Osteocyte (in vitro differentiated cells): ENCODE results near the gene RARA. TPM values are rescaled to one million over a fixed set of nuclear protein-coding genes. Genes with fewer than 3 reads are reported as not detected.

ENCODE experiments used
- DNase-seq: peaks from one replicate; pipeline ENCODE4 v3.0.0; 2021; ENCODE audit warnings: mixed read lengths; ENCODE audit not compliant: unreplicated experiment; ENCODE audit errors: extremely low spot score
- H3K27ac Mint-ChIP-seq: one replicate; pipeline ENCODE4 v1.8.0; 2021; ENCODE audit warnings: mild to moderate bottlenecking, mixed read lengths; ENCODE audit not compliant: unreplicated experiment
- H3K27me3 Mint-ChIP-seq: one replicate; pipeline ENCODE4 v1.8.0; 2021; ENCODE audit warnings: mixed read lengths; ENCODE audit not compliant: unreplicated experiment
- H3K36me3 Mint-ChIP-seq: one replicate; pipeline ENCODE4 v1.8.0; 2021; ENCODE audit warnings: mixed read lengths; ENCODE audit not compliant: unreplicated experiment
- H3K4me1 Mint-ChIP-seq: one replicate; pipeline ENCODE4 v1.8.0; 2021; ENCODE audit warnings: mixed read lengths; ENCODE audit not compliant: unreplicated experiment
- H3K4me3 Mint-ChIP-seq: one replicate; pipeline ENCODE4 v1.8.0; 2021; ENCODE audit warnings: mild to moderate bottlenecking, moderate library complexity, mixed read lengths; ENCODE audit not compliant: unreplicated experiment
- H3K9me3 Mint-ChIP-seq: one replicate; pipeline ENCODE4 v1.8.0; 2021; ENCODE audit warnings: mixed read lengths; ENCODE audit not compliant: unreplicated experiment
- total RNA-seq: library from RNA; stranded (reverse); gene quantifications from 2 replicates; pipeline ENCODE4 v1.2.1, GENCODE V29; 2021
- TF ChIP-seq, protein P1 (sequence below): fragments of 200-600 bp; sonication (generic); IDR thresholded peaks from 2 replicates; pipeline ENCODE4 v1.5.0; 2021; ENCODE audit warnings: antibody characterized with exemption, mild to moderate bottlenecking, moderate library complexity

Gene RARA
- total RNA-seq, 1 donor from 2014 or later, result 62.6 TPM

DNA sequence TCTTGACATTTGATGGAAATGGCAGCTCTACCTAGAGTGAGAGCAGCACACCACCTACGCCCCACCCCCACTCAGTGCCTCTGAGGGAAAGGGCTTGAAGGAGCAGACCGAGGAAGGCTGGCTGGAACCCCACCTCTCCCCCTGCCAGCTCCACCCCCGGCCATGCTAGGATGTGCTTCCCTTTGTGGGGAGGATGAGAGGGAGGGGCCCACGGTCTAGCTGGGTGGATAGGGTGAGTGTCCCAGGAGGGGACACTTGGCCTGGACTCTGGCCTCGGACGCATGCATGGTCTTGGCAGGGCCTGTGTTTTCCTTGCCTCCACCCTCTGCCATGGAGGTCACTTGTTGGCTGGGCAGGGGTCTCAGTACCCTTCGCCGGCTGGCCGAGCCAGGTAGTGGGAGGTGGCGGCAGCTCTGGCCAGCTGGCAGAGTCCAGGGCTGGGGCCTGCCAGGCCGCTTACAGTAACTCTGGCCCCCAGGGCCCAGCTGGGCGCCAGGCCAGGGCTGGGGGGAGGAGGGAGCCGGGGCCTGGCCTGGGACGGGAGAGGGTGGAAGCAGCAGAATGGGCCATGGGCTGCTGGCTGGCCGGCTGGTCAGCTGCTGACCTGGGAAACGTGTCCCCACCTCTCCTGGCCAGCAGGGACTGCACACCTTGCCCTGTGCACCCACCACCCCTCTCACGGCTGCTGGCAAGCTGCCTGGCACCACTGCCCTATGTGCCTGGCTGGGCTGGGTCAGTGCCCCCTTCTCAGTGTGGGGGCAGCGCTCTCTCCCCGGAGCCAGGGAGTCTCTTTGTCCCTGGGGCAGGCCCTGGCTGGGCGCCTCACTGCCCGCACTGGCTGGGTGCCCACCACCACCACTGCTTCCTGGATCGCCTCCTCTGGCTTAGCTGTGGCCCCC is 23.0 kb downstream of the RARA start:
- Mint-ChIP-seq H3K36me3 (peaks cover 15% of the 10 kb centered on the region), H3K9me3 (no peaks in the 10 kb centered on the region), H3K27me3 (no peaks in the 10 kb centered on the region), H3K4me1 (peaks cover 68% of the 10 kb centered on the region), H3K27ac (peak overlapping the region; percentile 81), H3K4me3 (peak overlapping the region; percentile 56)
- peak; percentile 94 for DNase-seq
- TF ChIP-seq, protein P1, sequence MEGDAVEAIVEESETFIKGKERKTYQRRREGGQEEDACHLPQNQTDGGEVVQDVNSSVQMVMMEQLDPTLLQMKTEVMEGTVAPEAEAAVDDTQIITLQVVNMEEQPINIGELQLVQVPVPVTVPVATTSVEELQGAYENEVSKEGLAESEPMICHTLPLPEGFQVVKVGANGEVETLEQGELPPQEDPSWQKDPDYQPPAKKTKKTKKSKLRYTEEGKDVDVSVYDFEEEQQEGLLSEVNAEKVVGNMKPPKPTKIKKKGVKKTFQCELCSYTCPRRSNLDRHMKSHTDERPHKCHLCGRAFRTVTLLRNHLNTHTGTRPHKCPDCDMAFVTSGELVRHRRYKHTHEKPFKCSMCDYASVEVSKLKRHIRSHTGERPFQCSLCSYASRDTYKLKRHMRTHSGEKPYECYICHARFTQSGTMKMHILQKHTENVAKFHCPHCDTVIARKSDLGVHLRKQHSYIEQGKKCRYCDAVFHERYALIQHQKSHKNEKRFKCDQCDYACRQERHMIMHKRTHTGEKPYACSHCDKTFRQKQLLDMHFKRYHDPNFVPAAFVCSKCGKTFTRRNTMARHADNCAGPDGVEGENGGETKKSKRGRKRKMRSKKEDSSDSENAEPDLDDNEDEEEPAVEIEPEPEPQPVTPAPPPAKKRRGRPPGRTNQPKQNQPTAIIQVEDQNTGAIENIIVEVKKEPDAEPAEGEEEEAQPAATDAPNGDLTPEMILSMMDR, result no peak

DNA sequence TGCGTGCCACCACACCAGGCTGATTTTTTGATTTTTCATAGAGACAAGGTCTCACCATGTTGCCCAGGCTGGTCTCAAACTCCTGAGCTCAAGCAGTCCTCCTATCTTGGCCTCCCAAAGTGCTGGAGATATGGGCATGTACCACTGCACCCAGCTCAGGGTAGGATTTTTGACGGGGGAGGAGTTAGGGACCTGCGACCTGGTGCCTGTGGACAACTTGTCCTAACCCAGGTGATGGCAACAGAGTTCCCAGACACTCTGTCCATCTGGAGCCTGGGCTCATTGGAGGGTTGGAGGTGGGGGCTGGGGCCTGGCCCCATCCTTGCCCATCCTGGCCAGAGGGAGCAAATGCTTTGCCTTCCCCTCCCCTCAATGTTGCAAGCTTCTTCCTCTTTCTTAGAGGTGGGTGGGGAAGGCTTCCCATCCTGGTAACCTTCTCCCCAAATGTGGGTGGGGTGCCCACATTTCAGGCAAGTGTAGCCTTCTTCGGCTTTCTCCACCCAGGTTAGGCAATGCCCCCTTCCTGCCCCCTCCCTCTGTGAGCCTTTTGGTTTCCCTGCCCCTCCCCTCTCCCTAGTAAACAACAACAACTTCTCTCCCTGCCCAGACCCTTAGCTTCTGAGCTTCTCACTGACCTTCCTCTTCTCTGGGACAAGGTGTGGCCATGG is 24.9 kb downstream of the RARA start:
- H3K27me3 Mint-ChIP-seq, result no peaks in the 10 kb centered on the region
- peak overlapping the region; percentile 80 for H3K27ac Mint-ChIP-seq
- H3K36me3 Mint-ChIP-seq, result peaks cover 13% of the 10 kb centered on the region
- H3K9me3 Mint-ChIP-seq, result no peaks in the 10 kb centered on the region
- TF ChIP-seq, protein P1, result no peak
- DNase-seq, result no peak
- no peak overlapping the region for H3K4me3 Mint-ChIP-seq
- H3K4me1 Mint-ChIP-seq, result peaks cover 53% of the 10 kb centered on the region

DNA sequence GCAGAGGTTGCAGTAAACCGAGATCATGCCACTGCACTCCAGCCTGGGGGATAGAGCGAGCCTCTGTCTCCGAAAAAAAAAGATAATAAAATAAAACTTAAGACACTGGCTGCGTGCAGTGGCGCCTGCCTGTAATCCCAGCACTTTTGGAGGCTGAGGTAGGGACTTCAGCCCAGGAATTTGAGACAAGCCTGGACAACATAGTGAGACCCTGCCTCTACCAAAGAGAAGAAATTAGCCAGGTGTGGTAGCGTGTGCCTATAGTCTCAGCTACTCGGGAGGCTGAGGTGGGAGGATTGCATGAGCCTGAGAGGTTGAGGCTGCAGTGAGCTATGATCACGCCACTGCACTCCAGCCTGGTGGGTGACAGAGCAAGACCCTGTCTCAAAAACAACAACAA is 26.6 kb downstream of the RARA start:
- H3K27ac Mint-ChIP-seq, result peak overlapping the region; percentile 80
- no peaks in the 10 kb centered on the region for H3K9me3 Mint-ChIP-seq
- no peaks in the 10 kb centered on the region for H3K27me3 Mint-ChIP-seq
- H3K4me1 Mint-ChIP-seq, result peaks cover 54% of the 10 kb centered on the region
- DNase-seq, result no peak
- peaks cover 23% of the 10 kb centered on the region for H3K36me3 Mint-ChIP-seq
- TF ChIP-seq, protein P1, result no peak
- no peak overlapping the region for H3K4me3 Mint-ChIP-seq

DNA sequence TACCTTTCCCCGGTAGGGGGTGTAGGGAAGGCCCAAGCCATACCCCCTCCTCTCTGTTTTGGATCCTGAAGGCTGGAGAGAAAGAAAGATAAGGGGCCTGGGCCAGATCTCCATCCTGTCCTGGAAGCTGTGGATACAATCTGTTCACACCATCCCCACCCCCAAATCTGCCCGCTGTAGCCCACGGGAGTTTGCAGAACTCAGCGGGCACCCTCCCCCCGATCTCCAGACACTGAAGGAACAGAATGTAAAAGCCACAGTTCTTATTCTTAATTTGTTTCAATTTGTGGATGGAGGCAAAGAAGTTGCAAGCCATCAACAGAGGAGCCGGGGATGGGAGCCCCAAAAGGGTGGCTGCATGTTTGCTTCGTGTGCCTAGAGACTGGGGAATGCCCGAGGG is 28.4 kb downstream of the RARA start:
- H3K36me3 Mint-ChIP-seq, result peaks cover 16% of the 10 kb centered on the region
- no peak for DNase-seq
- TF ChIP-seq, protein P1, result no peak
- no peak overlapping the region for H3K27ac Mint-ChIP-seq
- H3K27me3 Mint-ChIP-seq, result no peaks in the 10 kb centered on the region
- H3K9me3 Mint-ChIP-seq, result no peaks in the 10 kb centered on the region
- no peak overlapping the region for H3K4me3 Mint-ChIP-seq
- peaks cover 46% of the 10 kb centered on the region for H3K4me1 Mint-ChIP-seq

DNA sequence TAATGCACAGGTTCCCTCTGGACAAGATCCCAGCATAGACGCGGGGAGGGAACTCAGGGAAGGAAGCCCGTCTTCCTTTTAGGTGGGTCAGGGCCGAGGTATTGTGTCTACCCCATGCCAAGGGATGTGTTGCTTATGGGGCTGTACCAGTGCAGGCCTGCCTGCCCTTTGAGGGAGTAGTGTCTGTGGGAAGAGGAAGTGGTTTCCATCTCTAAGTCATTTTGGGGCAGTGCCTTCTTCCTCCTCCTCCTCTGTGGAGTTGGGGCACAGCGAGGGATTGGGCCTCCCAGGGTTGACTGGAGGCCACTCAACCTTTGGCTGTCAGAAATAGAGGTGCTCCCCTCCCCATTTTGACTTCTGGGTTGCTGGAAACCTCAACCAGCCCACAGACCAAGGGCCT is 29.1 kb downstream of the RARA start:
- DNase-seq, result no peak
- H3K9me3 Mint-ChIP-seq, result no peaks in the 10 kb centered on the region
- TF ChIP-seq, protein P1, result no peak
- H3K27ac Mint-ChIP-seq, result no peak overlapping the region
- H3K27me3 Mint-ChIP-seq, result no peaks in the 10 kb centered on the region
- peaks cover 44% of the 10 kb centered on the region for H3K4me1 Mint-ChIP-seq
- no peak overlapping the region for H3K4me3 Mint-ChIP-seq
- peaks cover 13% of the 10 kb centered on the region for H3K36me3 Mint-ChIP-seq
